ENCODE data around the gene GPR137B. TPM values are rescaled to one million over a fixed set of nuclear protein-coding genes. Genes with fewer than 3 reads are reported as not detected.
"Not testable (repeated sequence)": the region's sequence is repeated elsewhere in the genome, so short reads cannot be mapped to it uniquely, and the experiment has no call there.

Gene GPR137B
- total RNA-seq, 1 donor from 2014 or later: 16.1 TPM

GRCh38 chr1:236161755-236162154 lies 19.4 kb downstream of the GPR137B start:
- DNase-seq: not testable (repeated sequence)

DNA sequence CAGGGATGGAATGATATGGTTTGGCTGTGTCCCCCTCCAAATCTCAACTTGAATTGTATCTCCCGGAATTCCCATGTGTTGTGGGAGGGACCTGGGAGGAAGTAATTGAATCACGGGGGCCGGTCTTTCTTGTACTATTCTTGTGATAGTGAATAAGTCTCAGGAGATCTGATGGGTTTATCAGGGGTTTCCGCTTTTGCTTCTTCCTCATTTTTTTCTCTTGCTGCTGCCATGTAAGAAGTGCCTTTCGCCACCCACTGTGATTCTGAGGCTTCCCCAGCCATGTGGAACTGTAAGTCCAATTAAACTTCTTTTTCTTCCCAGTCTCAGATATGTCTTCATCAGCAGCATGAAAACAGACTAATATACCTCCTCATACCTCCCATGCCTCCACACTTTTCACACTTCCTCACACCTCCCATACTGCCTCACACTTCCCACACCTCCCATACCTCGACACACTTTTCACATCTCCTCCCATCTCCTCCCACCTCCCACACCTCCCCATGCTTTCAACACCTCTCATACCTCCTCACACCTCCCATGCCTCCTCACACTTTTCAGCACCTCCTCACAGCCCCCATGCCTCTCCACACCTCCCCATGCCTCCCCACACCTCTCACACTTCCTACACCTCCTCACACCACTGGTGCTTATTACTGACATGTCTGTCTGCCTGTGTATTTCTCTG lies 21.3 kb downstream of the GPR137B start:
- DNase-seq: no peak

DNA sequence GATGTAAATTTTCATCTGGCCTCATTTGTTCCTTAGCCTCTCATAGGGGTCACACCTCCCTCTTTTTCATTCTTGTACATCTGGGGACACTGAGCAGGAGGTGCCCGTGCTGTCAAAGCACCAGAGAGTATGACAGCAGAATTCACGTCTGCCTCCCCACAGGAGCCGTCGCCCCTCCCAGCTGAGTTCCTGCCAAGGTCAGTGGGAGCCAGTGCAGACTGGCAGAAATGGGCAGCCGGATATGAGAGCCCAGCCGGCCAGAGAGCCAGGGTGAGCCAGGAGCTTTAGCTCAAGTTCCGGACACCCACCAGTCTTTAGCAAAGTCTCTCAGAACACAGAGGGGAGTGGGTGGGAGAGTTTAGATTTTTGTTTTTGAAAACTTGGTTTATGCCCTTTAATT lies 21.9 kb downstream of the GPR137B start:
- no peak for DNase-seq

DNA sequence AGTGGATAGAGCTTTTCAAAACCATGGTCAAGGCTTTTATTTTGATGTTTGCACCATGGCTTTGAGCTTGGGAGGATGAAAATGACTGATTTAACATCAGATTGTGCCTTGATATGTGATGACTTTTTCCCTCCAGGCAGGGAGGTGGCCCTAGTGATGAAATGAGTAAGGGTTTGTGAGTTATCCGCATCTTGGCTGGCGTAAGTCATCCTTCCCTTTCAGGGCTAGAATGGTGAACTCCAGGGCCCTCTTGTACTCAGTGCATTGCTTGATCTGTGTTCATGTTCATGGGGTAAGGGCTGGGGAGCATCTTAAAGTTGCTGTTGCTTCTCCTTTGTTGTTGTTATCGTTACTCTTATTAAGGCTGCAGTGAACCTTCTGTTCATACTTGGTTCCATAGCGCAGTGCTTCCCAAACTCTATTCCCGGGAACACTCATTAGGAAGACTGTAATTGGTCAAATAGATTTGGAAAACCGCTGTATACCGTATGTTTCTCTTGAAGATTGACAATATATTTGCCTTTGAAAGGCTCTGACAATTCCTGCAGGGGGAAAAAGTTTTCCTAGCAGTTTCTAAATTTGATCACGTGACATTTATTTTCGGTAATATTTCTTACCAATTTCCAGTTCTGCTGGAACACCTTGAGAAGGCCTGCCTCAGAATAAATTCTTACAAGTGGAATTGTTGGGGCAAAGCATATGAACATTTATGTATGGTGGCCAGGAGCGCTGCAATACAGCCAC lies 23.1 kb downstream of the GPR137B start:
- DNase-seq: no peak

- DNase-seq: no peak
Observed at GRCh38 chr1:236166041-236166440, 23.7 kb downstream of the GPR137B start.

- no peak for DNase-seq
Observed at GRCh38 chr1:236167154-236167553, 24.8 kb downstream of the GPR137B start.

GRCh38 chr1:236167578-236167977 lies 25.2 kb downstream of the GPR137B start:
- no peak for DNase-seq

DNA sequence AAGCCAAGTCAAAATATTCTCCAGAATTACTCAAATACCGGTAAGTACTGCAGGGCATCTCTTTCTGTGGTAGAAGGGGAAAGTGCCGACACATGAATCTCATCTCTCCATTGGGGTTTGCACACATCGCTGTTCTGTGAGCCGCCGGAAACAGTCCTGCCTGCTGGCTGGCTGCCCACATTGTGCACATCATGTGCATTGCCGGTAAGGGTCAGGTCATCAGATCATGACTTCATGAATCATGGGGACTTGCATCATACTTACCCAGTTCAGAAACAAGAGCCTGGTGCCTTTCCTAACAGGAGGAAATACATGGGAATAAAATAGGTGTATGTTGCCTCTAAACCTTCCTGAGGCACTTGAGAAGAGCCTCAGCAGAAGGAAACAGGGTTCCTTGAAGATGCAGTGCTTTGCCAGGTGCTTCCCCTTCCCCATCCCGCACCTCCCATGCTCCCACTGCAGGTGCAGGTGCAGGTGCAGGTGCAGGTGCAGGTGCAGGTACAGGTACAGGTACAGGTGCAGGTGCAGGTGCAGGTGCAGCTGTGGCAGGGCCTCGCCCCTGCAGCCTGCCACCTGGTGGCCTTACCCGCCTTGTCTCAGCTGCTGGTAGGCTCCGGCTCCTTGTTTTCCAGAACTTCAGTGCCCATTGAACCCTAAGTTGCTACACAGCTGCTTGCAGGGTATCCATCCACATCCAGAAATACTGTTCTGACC lies 26.5 kb downstream of the GPR137B start:
- no peak for DNase-seq

GRCh38 chr1:236172041-236172579 lies 29.8 kb downstream of the GPR137B start:
- peak; percentile 13 for DNase-seq

DNA sequence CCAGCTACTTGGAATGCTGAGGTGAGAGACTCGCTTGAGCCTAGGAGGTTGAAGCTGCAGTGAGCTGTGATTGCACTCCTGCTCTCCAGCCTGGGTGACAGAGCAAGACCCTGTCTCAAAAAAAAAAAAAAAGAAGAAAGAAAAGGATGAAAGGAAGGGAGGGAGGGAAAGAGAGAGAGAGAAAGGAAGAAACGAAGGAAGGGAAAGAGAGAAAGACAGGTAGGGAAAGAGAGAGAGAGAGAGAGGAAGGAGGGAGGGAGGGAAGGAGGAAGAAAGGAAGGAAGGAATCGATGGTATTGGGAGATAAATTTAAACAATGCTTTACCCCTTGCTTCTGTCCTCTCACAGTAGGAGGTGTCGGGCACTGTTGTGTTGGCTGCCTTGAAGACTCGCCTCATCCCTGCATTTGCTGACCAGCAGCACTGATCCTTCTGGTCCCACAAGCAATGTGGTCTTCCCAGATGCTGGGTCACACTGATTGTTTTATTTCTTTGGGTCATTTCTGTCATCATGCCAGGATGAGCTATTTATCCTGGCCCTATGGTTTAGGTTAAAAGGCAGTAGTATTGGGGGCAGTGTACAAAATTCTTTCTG lies 30.9 kb downstream of the GPR137B start:
- DNase-seq: no peak

- DNase-seq: no peak
Observed at GRCh38 chr1:236175642-236176336, 33.5 kb downstream of the GPR137B start.

DNA sequence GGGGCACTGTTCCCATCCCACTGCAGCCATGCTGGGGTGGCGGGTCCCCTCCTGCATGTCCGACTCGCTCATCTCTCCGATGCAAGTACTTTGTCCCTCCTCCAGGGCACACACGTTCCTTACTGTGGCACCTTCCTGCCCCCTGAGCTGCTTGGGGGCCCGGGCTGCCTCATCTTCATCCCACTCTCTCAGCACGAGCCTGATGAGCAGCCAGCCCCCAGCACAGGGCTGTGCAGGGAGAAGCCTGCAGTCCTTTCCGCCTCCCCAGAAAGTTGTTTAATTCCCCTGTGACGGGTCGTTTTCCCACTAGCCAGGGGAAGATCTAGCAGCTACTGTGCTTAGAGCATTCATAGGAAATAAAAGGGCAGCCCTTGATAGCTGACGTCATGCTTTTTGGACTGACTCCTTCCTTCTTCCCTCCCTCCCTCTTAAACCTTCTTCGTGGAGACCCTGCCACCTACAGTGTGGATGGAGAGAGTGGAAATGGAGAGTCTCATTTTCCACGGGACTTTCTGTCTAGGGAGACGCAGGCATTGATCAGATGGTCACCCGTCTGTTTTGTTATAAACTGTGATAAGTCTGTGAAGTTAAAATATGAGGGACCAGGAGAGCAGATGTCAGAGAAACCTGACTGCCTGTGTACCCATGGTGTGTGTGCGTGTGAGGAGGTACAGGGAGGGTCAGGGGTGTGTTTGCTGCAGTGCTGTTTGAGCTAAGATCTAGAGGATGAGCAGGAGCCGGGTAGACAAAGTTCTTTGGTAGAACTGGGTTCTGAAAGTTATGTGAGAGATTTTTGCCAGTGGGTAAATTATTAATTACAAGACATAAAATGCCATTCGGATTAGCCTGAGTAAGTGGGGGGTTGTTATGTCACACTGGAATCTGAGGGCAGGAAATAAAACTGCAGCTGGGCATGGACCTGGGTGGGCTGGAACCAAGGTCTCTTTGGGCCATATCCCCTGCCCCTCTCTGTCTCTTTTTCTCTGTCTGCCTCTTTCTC lies 34.3 kb downstream of the GPR137B start:
- DNase-seq: no peak

DNA sequence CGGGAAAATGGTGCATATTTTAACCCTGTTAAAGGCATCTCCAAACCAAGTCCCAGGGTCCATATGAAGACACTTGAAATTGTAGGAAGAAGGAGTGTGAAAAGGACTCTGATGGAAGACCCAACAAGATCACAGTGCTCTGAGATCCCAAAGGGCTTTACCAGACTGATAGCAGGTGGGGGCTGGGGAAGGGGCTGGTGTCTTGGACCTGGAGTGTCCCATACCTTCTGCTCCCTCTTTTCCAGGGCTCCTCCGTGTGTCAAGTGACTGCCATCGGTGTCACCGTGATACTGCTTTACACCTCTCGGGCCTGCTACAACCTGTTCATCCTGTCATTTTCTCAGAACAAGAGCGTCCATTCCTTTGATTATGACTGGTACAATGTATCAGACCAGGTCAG lies 37.3 kb downstream of the GPR137B start:
- DNase-seq: no peak

DNA sequence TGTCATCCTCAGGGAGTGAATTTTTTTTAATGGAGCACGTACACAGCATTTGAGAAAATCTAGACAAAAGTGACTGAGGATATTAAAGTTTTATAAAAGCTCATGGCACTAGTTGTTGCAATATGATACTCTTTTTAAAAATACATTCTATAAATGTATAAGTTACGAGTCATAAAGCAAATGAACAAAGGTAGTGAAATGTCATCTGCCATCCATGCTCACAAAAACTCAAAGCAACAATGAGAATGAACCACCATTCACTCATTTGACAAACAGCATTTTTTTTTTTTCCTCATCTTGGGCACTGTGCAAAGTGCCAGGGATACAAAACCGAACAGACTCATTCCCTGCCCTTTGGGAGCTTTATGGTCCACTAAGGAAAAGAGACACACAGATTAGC lies 38.7 kb downstream of the GPR137B start:
- no peak for DNase-seq

GRCh38 chr1:236185687-236186086 lies 43.3 kb downstream of the GPR137B start:
- no peak for DNase-seq

DNA sequence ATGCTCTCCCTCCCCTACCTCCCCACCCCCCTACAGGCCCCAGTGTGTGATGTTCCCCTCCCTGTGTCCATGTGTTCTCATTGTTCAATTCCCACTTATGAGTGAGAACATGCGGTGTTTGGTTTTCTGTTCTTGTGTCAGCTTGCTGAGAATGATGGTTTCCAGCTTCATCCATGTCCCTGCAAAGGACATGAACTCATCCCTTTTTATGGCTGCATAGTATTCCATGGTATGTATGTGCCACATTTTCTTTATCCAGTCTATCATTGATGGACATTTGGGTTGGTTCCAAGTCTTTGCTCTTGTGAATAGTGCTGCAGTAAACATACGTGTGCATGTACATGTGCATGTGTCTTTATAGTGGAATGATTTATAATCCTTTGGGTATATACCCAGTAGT lies 44.1 kb downstream of the GPR137B start:
- DNase-seq: not testable (repeated sequence)

DNA sequence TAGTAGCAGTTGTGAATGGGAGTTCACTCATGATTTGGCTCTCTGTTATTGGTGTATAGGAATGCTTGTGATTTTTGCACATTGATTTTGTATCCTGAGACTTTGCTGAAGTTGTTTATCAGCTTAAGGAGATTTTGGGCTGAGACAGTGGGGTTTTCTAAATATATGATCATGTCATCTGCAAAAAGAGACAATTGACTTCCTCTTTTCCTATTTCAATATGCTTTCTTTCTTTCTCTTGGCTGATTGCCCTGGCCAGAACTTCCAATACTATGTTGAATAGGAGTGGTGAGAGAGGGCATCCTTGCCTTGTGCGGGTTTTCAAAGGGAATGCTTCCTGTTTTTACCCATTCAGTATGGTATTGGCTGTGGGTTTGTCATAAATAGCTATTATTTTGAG lies 45.7 kb downstream of the GPR137B start:
- DNase-seq: not testable (repeated sequence)

DNA sequence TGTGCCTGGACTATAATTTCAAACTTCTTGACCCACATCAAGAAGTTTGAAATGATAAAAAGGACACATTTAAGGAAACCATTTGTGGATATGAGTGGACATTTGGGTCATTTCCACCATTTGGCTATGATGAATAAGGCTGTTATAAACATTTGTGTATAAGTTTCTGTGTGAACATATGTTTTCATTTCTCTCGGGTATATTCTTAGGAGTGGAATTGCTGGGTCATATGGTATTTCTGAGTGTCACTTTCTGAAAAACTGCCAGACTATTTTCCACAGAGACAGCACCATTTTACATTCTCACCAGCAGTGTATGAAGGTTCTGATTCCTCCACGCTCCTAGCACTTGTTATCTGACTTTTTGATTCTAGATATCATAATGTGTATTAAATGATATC lies 50.8 kb downstream of the GPR137B start:
- DNase-seq: no peak

DNA sequence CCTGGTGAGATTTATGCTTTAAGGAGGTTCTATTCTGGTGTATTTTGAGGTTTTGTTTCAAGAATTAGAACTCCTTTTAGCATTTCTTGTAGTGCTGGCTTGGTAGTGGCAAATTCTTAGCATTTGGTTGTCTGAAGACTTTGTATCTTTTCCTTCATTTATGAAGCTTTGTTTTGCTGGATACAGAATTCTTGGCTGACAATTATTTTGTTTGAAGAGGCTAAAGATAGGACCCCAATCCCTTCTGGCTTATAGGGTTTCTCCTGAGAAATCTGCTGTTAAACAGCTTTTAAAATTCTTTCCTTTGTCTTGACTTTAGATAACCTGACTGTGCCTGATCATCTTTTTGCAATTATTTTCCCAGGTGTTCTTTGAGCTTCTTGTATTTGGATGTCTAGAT lies 58.6 kb downstream of the GPR137B start:
- DNase-seq: no peak

DNA sequence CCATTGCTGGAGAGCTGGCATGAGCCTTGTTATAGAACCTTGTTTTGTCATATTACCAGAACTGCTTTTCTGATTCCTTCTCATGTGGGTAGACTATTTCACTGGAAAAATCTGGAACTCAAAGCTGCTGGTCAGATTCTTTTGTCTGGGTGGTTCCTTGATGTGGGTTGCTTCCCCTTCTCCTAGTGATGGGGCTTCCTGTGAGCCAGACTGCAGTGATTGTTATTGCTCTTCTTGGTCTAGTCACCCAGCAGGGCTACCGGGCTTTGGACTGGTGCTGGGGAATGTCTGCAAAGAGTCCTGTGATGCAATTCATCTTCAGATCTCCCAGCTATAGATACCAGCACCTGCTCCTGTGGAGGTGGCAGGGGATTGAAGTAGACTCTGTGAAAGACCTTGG lies 59.4 kb downstream of the GPR137B start:
- DNase-seq: no peak

DNA sequence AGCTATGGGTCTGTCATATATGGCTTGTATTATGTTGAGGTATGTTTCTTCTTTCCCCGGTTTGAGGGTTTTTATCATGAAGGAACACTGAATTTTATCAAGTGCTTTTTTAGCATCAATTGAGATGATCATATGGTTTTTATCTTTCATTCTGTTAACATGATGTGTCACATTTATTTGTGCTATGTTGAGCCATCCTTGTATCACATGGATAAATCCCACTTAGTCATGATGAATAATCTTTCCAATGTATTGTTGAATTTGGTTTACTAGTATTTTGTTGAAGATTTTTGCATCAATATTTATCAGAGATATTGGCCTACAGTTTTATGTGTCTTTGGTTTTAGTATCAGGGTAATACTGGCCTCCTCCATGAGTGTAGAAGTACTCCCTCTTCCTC lies 61.7 kb downstream of the GPR137B start:
- no peak for DNase-seq

All from skin of body (tissue), 2 donors.